ENCODE measurements around the gene IL1B.
"Not testable (repeated sequence)": the region's sequence is repeated elsewhere in the genome, so short reads cannot be mapped to it uniquely, and the experiment has no call there.

The IL1B gene

GRCh38 chr2:112849956-112850355, 13.4 kb upstream of the IL1B start:
- DNase-seq, result no peak

GRCh38 chr2:112848833-112849232, 12.3 kb upstream of the IL1B start:
- DNase-seq, result no peak

- no peak for DNase-seq
Observed at GRCh38 chr2:112846031-112846430, 9.5 kb upstream of the IL1B start.

GRCh38 chr2:112843836-112844235, 7.3 kb upstream of the IL1B start:
- DNase-seq, result no peak

GRCh38 chr2:112843288-112843687, 6.7 kb upstream of the IL1B start:
- DNase-seq, result no peak

- DNase-seq, result no peak
Observed at GRCh38 chr2:112841295-112842044, 4.9 kb upstream of the IL1B start.

GRCh38 chr2:112840068-112840445, 3.5 kb upstream of the IL1B start:
- no peak for DNase-seq

GRCh38 chr2:112839407-112840067, 3.0 kb upstream of the IL1B start:
- DNase-seq, result no peak

- DNase-seq, result no peak
Observed at GRCh38 chr2:112836163-112836560, 417 bp downstream of the IL1B start.

- DNase-seq, result no peak
Observed at GRCh38 chr2:112835536-112836162, 930 bp downstream of the IL1B start.

- DNase-seq, result no peak
Observed at GRCh38 chr2:112835061-112835501, 1.5 kb downstream of the IL1B start.

- no peak for DNase-seq
Observed at GRCh38 chr2:112834396-112835037, 2.1 kb downstream of the IL1B start.

GRCh38 chr2:112833976-112834375, 2.6 kb downstream of the IL1B start:
- no peak for DNase-seq

GRCh38 chr2:112833639-112833931, 3.0 kb downstream of the IL1B start:
- DNase-seq, result not testable (repeated sequence)

- no peak for DNase-seq
Observed at GRCh38 chr2:112832841-112833638, 3.5 kb downstream of the IL1B start.

GRCh38 chr2:112831946-112832840, 4.4 kb downstream of the IL1B start:
- DNase-seq, result no peak

GRCh38 chr2:112831513-112831845, 5.1 kb downstream of the IL1B start:
- no peak for DNase-seq

GRCh38 chr2:112830682-112831512, 5.7 kb downstream of the IL1B start:
- no peak for DNase-seq

GRCh38 chr2:112829961-112830681, 6.5 kb downstream of the IL1B start:
- no peak for DNase-seq
